GM19395 (cell line): ENCODE measurements around the gene GLIS1.

Experiments used
- ATAC-seq: cut with Tn5 transposase; IDR thresholded peaks from one replicate; pipeline ENCODE4 v1.9.1; 2021; ENCODE audit warnings: mild to moderate bottlenecking, moderate library complexity; ENCODE audit not compliant: unreplicated experiment

Gene GLIS1

DNA sequence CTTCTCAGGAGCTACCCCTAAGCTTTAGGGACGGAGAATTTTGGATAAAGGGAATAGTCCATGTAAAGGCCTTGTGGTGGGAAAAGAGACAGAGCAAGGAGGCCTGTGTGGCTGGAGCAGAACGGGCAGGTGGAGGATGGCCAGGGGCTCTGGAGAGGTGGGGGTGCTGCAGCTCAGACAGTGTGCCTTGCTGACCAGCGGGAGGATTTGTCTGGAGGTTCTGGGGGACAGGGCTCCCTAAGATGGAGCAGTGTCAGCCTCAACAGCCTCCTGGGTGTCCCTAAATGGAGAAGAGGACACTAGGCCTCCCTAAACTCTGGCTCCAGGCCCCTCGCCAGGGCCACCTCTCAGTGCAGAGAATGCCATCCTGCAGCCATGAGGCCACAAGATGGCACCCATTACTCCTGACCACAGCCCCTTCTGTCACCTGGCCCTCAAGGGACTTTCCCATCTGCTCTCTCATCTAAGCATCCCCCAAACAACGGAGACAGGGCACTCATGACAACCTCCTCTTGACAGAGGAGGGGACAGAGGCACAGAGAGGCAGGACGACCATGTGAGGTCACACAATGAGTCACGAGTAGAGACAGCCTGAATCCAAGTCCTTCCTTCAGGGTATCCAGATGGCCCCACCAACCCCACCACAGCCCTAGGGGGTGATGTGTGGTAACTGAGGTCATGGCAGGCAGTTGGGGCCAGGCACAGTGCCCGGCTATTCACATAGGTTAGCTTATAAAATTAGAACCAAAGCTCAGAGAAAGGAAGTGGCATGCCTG, 185.0 kb downstream of the GLIS1 start:
- ATAC-seq = no peak

- no peak for ATAC-seq
Measured at GRCh38 chr1:53552981-53553733, 185.8 kb downstream of the GLIS1 start.

- ATAC-seq = no peak
Measured at GRCh38 chr1:53552146-53552861, 186.7 kb downstream of the GLIS1 start.

DNA sequence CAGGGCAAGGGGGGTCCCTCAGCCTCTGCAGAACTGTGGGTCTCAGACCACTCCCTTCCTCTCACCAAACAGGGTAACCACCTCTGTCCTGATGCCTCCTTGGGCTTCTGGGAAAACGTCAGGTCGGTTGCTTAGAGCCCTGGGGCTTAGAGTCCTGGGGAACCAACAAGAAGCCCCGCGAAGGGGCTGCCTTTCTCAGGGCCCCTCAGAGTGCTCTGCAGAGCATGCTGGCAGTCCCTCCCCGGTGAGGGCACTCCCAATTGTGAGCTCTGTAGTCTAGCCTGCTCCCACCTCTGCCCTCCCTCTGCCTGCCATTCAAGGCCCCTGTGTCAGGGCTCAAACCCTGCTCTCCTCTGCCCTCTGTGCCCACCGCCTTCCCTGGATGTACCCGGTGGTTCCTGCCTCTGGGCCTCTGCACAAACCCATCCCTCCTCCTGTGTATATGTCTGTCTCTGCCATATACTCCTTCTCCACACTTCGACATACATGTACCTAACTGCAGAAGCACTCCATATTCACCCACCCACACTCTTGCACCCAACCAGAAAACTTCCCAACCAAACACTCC, 187.5 kb downstream of the GLIS1 start:
- ATAC-seq = no peak

- ATAC-seq = no peak
Measured at GRCh38 chr1:53550201-53550741, 188.7 kb downstream of the GLIS1 start.

- ATAC-seq = no peak
Measured at GRCh38 chr1:53549781-53550180, 189.2 kb downstream of the GLIS1 start.

- ATAC-seq = no peak
Measured at GRCh38 chr1:53549287-53549686, 189.7 kb downstream of the GLIS1 start.

- no peak for ATAC-seq
Measured at GRCh38 chr1:53548031-53548491, 190.9 kb downstream of the GLIS1 start.

- ATAC-seq = no peak
Measured at GRCh38 chr1:53547231-53547790, 191.7 kb downstream of the GLIS1 start.

- ATAC-seq = no peak
Measured at GRCh38 chr1:53546409-53547155, 192.4 kb downstream of the GLIS1 start.

DNA sequence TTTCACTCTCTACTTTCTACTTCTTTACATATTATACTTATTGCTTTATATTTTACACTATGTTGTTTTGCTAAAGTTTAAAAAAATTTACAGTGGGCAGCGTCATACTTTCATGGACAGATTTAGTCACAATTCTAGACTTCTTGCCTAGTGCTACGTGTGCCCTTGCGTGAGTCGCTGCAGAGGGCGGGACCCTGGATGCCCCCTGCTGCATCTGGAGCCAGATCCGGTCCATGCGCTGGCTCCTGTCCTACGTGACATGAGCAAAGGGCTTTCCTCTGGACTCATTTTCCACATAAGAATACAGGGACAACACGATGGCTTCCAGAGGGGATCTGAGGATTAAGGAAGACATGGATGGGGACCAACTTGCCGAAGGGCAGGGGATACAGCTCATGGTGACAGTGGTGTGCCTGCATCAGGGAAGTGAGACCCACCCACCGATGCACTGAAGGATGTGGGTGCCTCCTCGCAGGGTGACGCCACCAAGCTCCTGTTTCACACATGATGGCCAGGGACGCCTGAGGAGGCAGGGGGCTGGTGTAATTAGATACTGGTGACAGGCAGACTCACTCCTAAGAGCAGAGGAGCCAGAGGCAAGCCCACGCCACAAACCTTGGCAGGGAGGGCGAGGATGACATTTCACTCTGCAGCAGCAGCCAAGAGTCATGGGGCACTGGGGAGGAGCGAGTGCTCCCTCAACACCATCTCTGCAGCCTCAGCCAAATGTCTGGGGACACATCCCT, 193.1 kb downstream of the GLIS1 start:
- no peak for ATAC-seq

DNA sequence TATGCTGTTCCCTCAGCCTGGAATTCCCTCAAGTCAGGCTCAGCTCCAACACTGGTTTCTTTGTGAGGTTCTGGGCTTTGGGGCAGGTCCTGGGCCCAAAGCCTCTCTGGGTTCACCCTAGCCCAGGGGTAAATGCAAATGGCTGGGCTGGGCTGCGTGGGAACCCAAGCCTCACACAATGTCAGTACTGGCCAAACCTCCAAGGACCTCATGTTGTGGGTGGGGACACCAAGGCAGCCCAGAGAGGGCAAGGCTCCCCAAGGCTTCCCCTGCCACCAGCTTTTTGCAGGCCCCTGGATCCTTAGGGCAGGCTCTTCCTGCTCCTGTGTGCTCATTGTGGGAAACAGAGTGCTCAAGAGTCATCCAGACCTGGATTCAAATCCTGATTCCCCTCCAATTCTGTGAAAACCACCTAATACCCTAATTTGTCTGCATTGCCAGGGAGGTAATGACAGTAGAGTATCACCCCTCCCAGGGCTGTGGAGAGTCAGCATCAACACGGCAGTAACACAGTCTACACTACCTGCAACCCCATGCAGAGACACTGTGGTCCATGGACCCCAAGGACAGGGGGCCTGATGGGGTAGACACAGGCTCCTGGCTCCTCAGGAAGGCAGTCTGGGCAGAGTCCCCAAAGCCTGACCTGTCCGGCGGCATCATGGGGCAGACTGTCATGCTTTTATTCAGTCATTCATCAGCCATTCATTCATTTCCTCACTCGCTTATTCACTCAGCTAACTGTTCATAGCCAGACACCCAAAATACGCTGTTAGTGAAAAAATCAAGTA, 194.0 kb downstream of the GLIS1 start:
- no peak for ATAC-seq

GRCh38 chr1:53543778-53544695, 194.9 kb downstream of the GLIS1 start:
- no peak for ATAC-seq

DNA sequence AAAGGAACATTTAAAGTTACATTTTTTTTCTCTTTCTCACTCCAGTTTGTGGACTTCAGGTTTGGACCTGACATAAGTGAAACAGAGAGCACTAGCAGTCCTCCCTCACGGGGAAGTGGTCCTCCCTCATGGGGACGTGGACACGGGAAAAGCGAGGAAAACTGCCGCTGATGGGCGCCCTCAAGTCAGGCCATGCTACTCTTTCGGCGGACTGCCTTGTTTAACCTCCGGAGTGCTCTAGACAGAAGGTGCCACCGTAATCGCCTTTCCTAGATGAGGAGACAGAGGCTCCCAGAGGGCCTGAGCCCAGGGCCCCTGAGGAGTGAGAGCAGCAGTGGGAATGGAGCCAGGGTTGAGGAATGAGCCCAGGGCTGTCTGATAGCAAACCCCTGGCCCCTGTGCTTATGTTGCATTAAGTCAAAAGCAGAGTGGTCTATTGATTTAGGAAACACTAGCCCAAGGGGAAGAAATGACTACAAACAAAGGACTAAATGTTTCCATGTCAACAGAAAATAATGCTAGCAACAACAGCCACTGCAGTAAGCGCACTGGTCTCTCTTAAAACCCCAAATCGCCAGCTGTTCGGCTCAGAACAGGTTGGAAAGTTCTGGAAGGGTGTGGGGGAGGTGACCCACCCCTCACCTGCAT, 195.7 kb downstream of the GLIS1 start:
- ATAC-seq = no peak

- ATAC-seq = no peak
Measured at GRCh38 chr1:53542551-53542950, 196.4 kb downstream of the GLIS1 start.

DNA sequence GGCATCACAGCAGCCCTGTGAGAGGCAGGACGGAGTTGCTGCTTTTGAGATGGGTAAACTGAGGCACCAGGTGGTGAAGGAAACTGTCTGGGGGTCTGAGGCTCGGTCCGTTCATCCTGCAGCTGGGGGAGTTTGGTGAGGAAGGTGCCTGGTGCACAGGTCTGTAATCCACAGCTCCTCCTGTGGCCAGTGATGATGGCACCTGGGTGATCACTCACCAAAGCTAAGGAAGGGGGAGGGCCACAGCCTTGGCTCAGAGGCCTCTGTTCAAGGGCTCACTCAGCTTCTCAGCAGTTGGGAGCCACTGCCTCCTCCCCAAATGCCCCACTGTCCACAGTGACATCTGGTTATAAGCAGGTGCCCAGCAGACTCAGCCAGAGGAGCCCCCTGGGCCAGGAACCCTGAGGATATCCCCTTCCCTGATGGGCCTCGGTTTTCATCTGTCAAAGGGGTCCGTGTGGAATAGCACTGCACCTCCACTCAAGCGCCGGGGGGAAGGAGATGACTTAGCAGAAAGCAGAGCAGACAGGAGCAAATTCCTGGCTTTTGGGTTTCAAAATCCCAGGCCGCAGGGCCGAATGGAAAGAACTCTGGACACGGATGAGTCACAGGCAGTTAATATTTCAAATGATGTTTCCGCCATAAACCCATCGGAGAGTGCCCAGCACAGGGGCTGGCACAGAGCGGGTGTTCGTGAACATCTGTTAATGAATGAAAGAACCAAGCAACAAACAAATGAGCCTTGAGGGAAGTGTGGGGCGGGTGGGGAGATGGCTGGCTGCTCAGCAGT, 197.0 kb downstream of the GLIS1 start:
- ATAC-seq = no peak
